ENCODE results near the gene LHFPL6. TPM values are rescaled to one million over a fixed set of nuclear protein-coding genes. Genes with fewer than 3 reads are reported as not detected.

The LHFPL6 gene
- total RNA-seq, 1 experiment from 2014 or later = 8.9 TPM

- TF ChIP-seq CTCF (IDR thresholded peaks at IDR 0.05; ENCODE audit: unreplicated experiment) = no peak
- Mint-ChIP-seq H3K36me3 (ENCODE audit: insufficient read depth, unreplicated experiment) (no peaks in the 10 kb centered on the region), H3K4me3 (ENCODE audit: unreplicated experiment) (no peak overlapping the region), H3K9me3 (ENCODE audit: unreplicated experiment) (no peaks in the 10 kb centered on the region), H3K27ac (ENCODE audit: low read depth, unreplicated experiment) (no peak overlapping the region), H3K27me3 (ENCODE audit: insufficient read depth, unreplicated experiment) (no peaks in the 10 kb centered on the region), H3K4me1 (ENCODE audit: insufficient read depth, unreplicated experiment) (no peaks in the 10 kb centered on the region)
- ChIA-PET POLR2A (interaction anchor here (0.6 kb wide), 1 partner anchor 18 kb away, joined by 3 read pairs; no protein-coding TSS in a partner anchor), CTCF (interaction anchor here (0.5 to 0.9 kb wide), 2 partner anchors 36 to 42 kb away, joined by 3 to 4 read pairs; no protein-coding TSS in a partner anchor)
- no TSS peak for BruUV-seq (replicated peaks)
- intact Hi-C loops (cut with micrococcal nuclease) = no loop called here
- DNase-seq (ENCODE audit: unreplicated experiment) = peak; percentile 53
Observed at GRCh38 chr13:39451301-39451700, 151.7 kb downstream of the LHFPL6 start.

- Mint-ChIP-seq H3K9me3 (ENCODE audit: unreplicated experiment) (no peaks in the 10 kb centered on the region), H3K4me1 (ENCODE audit: insufficient read depth, unreplicated experiment) (no peaks in the 10 kb centered on the region), H3K36me3 (ENCODE audit: insufficient read depth, unreplicated experiment) (no peaks in the 10 kb centered on the region), H3K27ac (ENCODE audit: low read depth, unreplicated experiment) (no peak overlapping the region), H3K27me3 (ENCODE audit: insufficient read depth, unreplicated experiment) (no peaks in the 10 kb centered on the region), H3K4me3 (ENCODE audit: unreplicated experiment) (no peak overlapping the region)
- CTCF ChIA-PET = interaction anchor here (0.6 kb wide), 1 partner anchor 41 kb away, joined by 3 read pairs; no protein-coding TSS in a partner anchor
- BruUV-seq (replicated peaks) = no TSS peak
- POLR2A ChIA-PET = no interaction called here
- no peak for DNase-seq (ENCODE audit: unreplicated experiment)
- no peak for TF ChIP-seq CTCF (IDR thresholded peaks at IDR 0.05; ENCODE audit: unreplicated experiment)
- intact Hi-C loops (cut with micrococcal nuclease) = no loop called here
Observed at GRCh38 chr13:39450176-39450575, 152.8 kb downstream of the LHFPL6 start.

- TF ChIP-seq CTCF (IDR thresholded peaks at IDR 0.05; ENCODE audit: unreplicated experiment) = no peak
Observed at GRCh38 chr13:39448834-39449233, 154.2 kb downstream of the LHFPL6 start.

GRCh38 chr13:39446865-39447264 lies 156.1 kb downstream of the LHFPL6 start:
- Mint-ChIP-seq H3K27ac (ENCODE audit: low read depth, unreplicated experiment) (no peak overlapping the region), H3K36me3 (ENCODE audit: insufficient read depth, unreplicated experiment) (no peaks in the 10 kb centered on the region), H3K27me3 (ENCODE audit: insufficient read depth, unreplicated experiment) (no peaks in the 10 kb centered on the region), H3K4me1 (ENCODE audit: insufficient read depth, unreplicated experiment) (no peaks in the 10 kb centered on the region), H3K9me3 (ENCODE audit: unreplicated experiment) (no peaks in the 10 kb centered on the region), H3K4me3 (ENCODE audit: unreplicated experiment) (no peak overlapping the region)
- POLR2A ChIA-PET = no interaction called here
- no TSS peak for BruUV-seq (replicated peaks)
- no peak for DNase-seq (ENCODE audit: unreplicated experiment)
- CTCF ChIA-PET = interaction anchor here (0.8 to 1.5 kb wide), 2 partner anchors 156 to 165 kb away, joined by 3 to 6 read pairs; partner anchors contain the start of gene LHFPL6
- TF ChIP-seq CTCF (IDR thresholded peaks at IDR 0.05; ENCODE audit: unreplicated experiment) = no peak
- intact Hi-C loops (cut with micrococcal nuclease) = no loop called here

More at GRCh38 chr13:39448834-39449233, 154.2 kb downstream of the LHFPL6 start:
- no peaks in the 10 kb centered on the region for H3K9me3 Mint-ChIP-seq (ENCODE audit: unreplicated experiment)
- CTCF ChIA-PET = no interaction called here
- no peaks in the 10 kb centered on the region for H3K36me3 Mint-ChIP-seq (ENCODE audit: insufficient read depth, unreplicated experiment)
- POLR2A ChIA-PET = no interaction called here
- H3K27me3 Mint-ChIP-seq (ENCODE audit: insufficient read depth, unreplicated experiment) = no peaks in the 10 kb centered on the region
- no peaks in the 10 kb centered on the region for H3K4me1 Mint-ChIP-seq (ENCODE audit: insufficient read depth, unreplicated experiment)
- H3K27ac Mint-ChIP-seq (ENCODE audit: low read depth, unreplicated experiment) = no peak overlapping the region
- H3K4me3 Mint-ChIP-seq (ENCODE audit: unreplicated experiment) = no peak overlapping the region
- BruUV-seq (replicated peaks) = no TSS peak
- no peak for DNase-seq (ENCODE audit: unreplicated experiment)
- intact Hi-C loops (cut with micrococcal nuclease) = no loop called here

Measured in MCF 10A (cell line).